Bronchial epithelial cell (primary cell): ENCODE data around the gene STX18. TPM values are rescaled to one million over a fixed set of nuclear protein-coding genes. Genes with fewer than 3 reads are reported as not detected.

ENCODE experiments used
- DNase-seq: peaks from one replicate; pipeline ENCODE4 v3.0.0-alpha.2; 2010; ENCODE audit warnings: low read depth
- FAIRE-seq: peaks from 2 replicates; lab custom pipeline; 2011; peaks lifted over from hg19 to GRCh38; lab: Jason Lieb, UNC
- H3K27me3 ChIP-seq: 2 replicates; pipeline ENCODE4 v1.5.1; 2011; ENCODE audit warnings: low read length; ENCODE audit not compliant: control insufficient read depth, insufficient read depth
- H3K36me3 ChIP-seq: 2 replicates; pipeline ENCODE4 v1.5.1; 2011; ENCODE audit warnings: low read length; ENCODE audit not compliant: control insufficient read depth, insufficient read depth
- H3K4me3 ChIP-seq: 2 replicates; pipeline ENCODE4 v1.5.1; 2011; ENCODE audit warnings: mild to moderate bottlenecking, low read depth, low read length, control low read depth
- CTCF ChIP-seq: IDR thresholded peaks from 2 replicates; pipeline ENCODE4 v1.5.1; 2011; ENCODE audit warnings: mild to moderate bottlenecking, moderate library complexity, low read length, control low read depth, inconsistent platforms; ENCODE audit not compliant: insufficient read depth, severe bottlenecking
- total RNA-seq: library from RNA; depleted of rRNA; stranded (reverse); fragments of >200 nt; gene quantifications from 2 replicates; pipeline ENCODE4 v1.2.1, GENCODE V29; 2014

The STX18 gene
- total RNA-seq, 1 donor from 2014 or later = 21.6 TPM

GRCh38 chr4:4524364-4524763 lies 17.5 kb downstream of the STX18 start:
- DNase-seq (no peak), FAIRE-seq (no peak)
- no peak for TF ChIP-seq CTCF
- Histone ChIP-seq H3K4me3 (no peak overlapping the region), H3K27me3 (no peaks in the 10 kb centered on the region), H3K36me3 (no peaks in the 10 kb centered on the region)

- Histone ChIP-seq H3K27me3 (no peaks in the 10 kb centered on the region), H3K36me3 (no peaks in the 10 kb centered on the region), H3K4me3 (no peak overlapping the region)
- DNase-seq (no peak), FAIRE-seq (no peak)
- TF ChIP-seq CTCF = no peak
Observed at GRCh38 chr4:4521731-4522130, 20.1 kb downstream of the STX18 start.

- TF ChIP-seq CTCF = no peak
- no peak for FAIRE-seq
- no peaks in the 10 kb centered on the region for H3K36me3 ChIP-seq
- no peak for DNase-seq
- H3K4me3 ChIP-seq = no peak overlapping the region
- no peaks in the 10 kb centered on the region for H3K27me3 ChIP-seq
Observed at GRCh38 chr4:4521136-4521535, 20.7 kb downstream of the STX18 start.

- no peaks in the 10 kb centered on the region for H3K36me3 ChIP-seq
- no peaks in the 10 kb centered on the region for H3K27me3 ChIP-seq
- no peak overlapping the region for H3K4me3 ChIP-seq
- peak; percentile 29 for DNase-seq
- no peak for FAIRE-seq
- TF ChIP-seq CTCF = peak; percentile 50
Observed at GRCh38 chr4:4519297-4519894, 22.5 kb downstream of the STX18 start.

- DNase-seq = no peak
- FAIRE-seq = no peak
- no peak overlapping the region for H3K4me3 ChIP-seq
- no peak for TF ChIP-seq CTCF
- H3K27me3 ChIP-seq = no peaks in the 10 kb centered on the region
- H3K36me3 ChIP-seq = no peaks in the 10 kb centered on the region
Observed at GRCh38 chr4:4518747-4519146, 23.1 kb downstream of the STX18 start.

- H3K27me3 ChIP-seq = no peaks in the 10 kb centered on the region
- DNase-seq (no peak), FAIRE-seq (no peak)
- H3K4me3 ChIP-seq = no peak overlapping the region
- TF ChIP-seq CTCF = no peak
- no peaks in the 10 kb centered on the region for H3K36me3 ChIP-seq
Observed at GRCh38 chr4:4514786-4515185, 27.1 kb downstream of the STX18 start.
